H1 (cell line): Measurements from ENCODE around the gene BNC2. TPM values are rescaled to one million over a fixed set of nuclear protein-coding genes. Genes with fewer than 3 reads are reported as not detected.

ENCODE experiments used
- CTCF ChIA-PET: fragments of 300-600 bp; sonication (Branson Sonifier 250); formaldehyde crosslinking; loops from one replicate; lab custom pipeline; 2021; ENCODE audit not compliant: partially characterized antibody; lab: Charles Lee
- POLR2A ChIA-PET: fragments of 300-600 bp; sonication (Branson Sonifier 250); formaldehyde crosslinking; loops from one replicate; lab custom pipeline; 2021; ENCODE audit warnings: inconsistent platforms; ENCODE audit not compliant: partially characterized antibody; lab: Charles Lee
- DNase-seq, 2 experiments: peaks; one replicate each; pipeline versions ENCODE4 v3.0.0 to v3.0.0-alpha.2; 2010 to 2022; ENCODE audit warnings: low spot score in 2 of 2, low read depth in 1 of 2, mixed read lengths in 1 of 2
- FAIRE-seq: peaks from 2 replicates; lab custom pipeline; 2011; peaks lifted over from hg19 to GRCh38; lab: Jason Lieb, UNC
- H2AFZ ChIP-seq: 2 replicates; pipeline ENCODE4 v1.8.1; 2012; ENCODE audit warnings: low read length, inconsistent platforms
- H2AK5ac ChIP-seq: 2 replicates; pipeline ENCODE4 v1.6.1; 2013; ENCODE audit warnings: low read depth, low read length
- H2BK120ac ChIP-seq: replicated peaks from 2 replicates; pipeline ENCODE3; 2013; ENCODE audit warnings: low read depth, low read length, inconsistent platforms
- H2BK12ac ChIP-seq: 2 replicates; pipeline ENCODE4 v1.6.1; 2013; ENCODE audit warnings: low read depth, low read length
- H2BK15ac ChIP-seq: 2 replicates; pipeline ENCODE4 v1.6.1; 2013; ENCODE audit warnings: low read length
- H2BK20ac ChIP-seq: 2 replicates; pipeline ENCODE4 v1.6.1; 2013; ENCODE audit warnings: low read length
- H2BK5ac ChIP-seq: 2 replicates; pipeline ENCODE4 v1.6.1; 2013; ENCODE audit warnings: low read depth, low read length
- H3K14ac ChIP-seq: 2 replicates; pipeline ENCODE4 v1.6.1; 2013; ENCODE audit warnings: inconsistent platforms; ENCODE audit not compliant: insufficient read length
- H3K18ac ChIP-seq: 2 replicates; pipeline ENCODE4 v1.6.1; 2013; ENCODE audit warnings: low read length; ENCODE audit errors: extremely low read depth
- H3K23ac ChIP-seq: 2 replicates; pipeline ENCODE4 v1.6.1; 2013; ENCODE audit warnings: inconsistent platforms; ENCODE audit not compliant: insufficient read length
- H3K23me2 ChIP-seq: 2 replicates; pipeline ENCODE4 v1.6.1; 2013; ENCODE audit warnings: low read depth, low read length
- H3K27ac ChIP-seq: 2 replicates; pipeline ENCODE4 v1.6.1; 2011; ENCODE audit warnings: low read depth, low read length, inconsistent platforms
- H3K27me3 ChIP-seq, 4 experiments: replicated peaks in 1 of 4; 1 replicate in 1 of 4; 2 replicates in 3 of 4; pipeline versions ENCODE4 v1.6.1 to v1.8.1; 2011 to 2013; ENCODE audit warnings: low read length in 3 of 4, mild to moderate bottlenecking in 3 of 4, inconsistent platforms in 2 of 4, mixed read lengths in 2 of 4, moderate library complexity in 1 of 4; ENCODE audit not compliant: control insufficient read depth in 3 of 4, insufficient read depth in 3 of 4; ENCODE audit errors: extremely low read depth in 1 of 4
- H3K36me3 ChIP-seq, 4 experiments: 2 replicates each; pipeline versions ENCODE4 v1.6.1 to v1.8.1; 2011 to 2013; ENCODE audit warnings: mild to moderate bottlenecking in 4 of 4, low read length in 3 of 4, moderate library complexity in 2 of 4, control low read depth in 1 of 4, inconsistent platforms in 1 of 4; ENCODE audit not compliant: insufficient read depth in 4 of 4, control insufficient read depth in 2 of 4
- H3K4ac ChIP-seq: replicated peaks from 2 replicates; pipeline ENCODE3; 2013; ENCODE audit warnings: low read length, low read depth, mixed read lengths, inconsistent platforms; ENCODE audit not compliant: insufficient read length
- H3K4me1 ChIP-seq, 4 experiments: replicated peaks in 1 of 4; 1 replicate in 1 of 4; 2 replicates in 3 of 4; pipeline versions ENCODE4 v1.6.1 to v1.8.1; 2011 to 2013; ENCODE audit warnings: low read length in 3 of 4, inconsistent platforms in 2 of 4, mixed read lengths in 1 of 4; ENCODE audit not compliant: insufficient read depth in 4 of 4, control insufficient read depth in 3 of 4
- H3K4me2 ChIP-seq, 2 experiments: 2 replicates each; pipeline versions ENCODE4 v1.6.1 to v1.8.1; 2011 to 2013; ENCODE audit warnings: low read depth in 2 of 2, low read length in 2 of 2, control low read depth in 1 of 2, inconsistent platforms in 1 of 2, mild to moderate bottlenecking in 1 of 2; ENCODE audit not compliant: insufficient read depth in 1 of 2
- H3K4me3 ChIP-seq, 4 experiments: fragments of 200-600, 300-600 bp in 1 of 4; sonication (generic), shearing (Covaris generic), sonication (Bioruptor Twin) in 1 of 4; 2 replicates each; pipeline versions ENCODE4 v1.5.1 to v1.8.1; 2011 to 2016; ENCODE audit warnings: low read length in 4 of 4, low read depth in 3 of 4, control low read depth in 2 of 4, inconsistent platforms in 2 of 4, mild to moderate bottlenecking in 2 of 4, mixed read lengths in 1 of 4, moderate library complexity in 1 of 4; ENCODE audit not compliant: insufficient read depth in 2 of 4; ENCODE audit errors: extremely low read depth in 1 of 4
- H3K56ac ChIP-seq: replicated peaks from 2 replicates; pipeline ENCODE3; 2013; ENCODE audit warnings: low read depth, mild to moderate bottlenecking, mixed read lengths, low read length, inconsistent platforms; ENCODE audit not compliant: insufficient read length
- H3K79me1 ChIP-seq: 2 replicates; pipeline ENCODE4 v1.6.1; 2013; ENCODE audit warnings: low read depth, low read length, control low read depth
- H3K79me2 ChIP-seq, 2 experiments: 2 replicates each; pipeline versions ENCODE4 v1.6.1 to v1.8.1; 2012 to 2013; ENCODE audit warnings: low read length in 2 of 2, mild to moderate bottlenecking in 2 of 2, inconsistent platforms in 1 of 2; ENCODE audit not compliant: insufficient read depth in 2 of 2, control insufficient read depth in 1 of 2
- H3K9ac ChIP-seq, 4 experiments: replicated peaks in 1 of 4; 1 replicate in 1 of 4; 2 replicates in 3 of 4; pipeline versions ENCODE4 v1.6.1 to v1.8.1; 2011 to 2013; ENCODE audit warnings: low read depth in 3 of 4, low read length in 3 of 4, control low read depth in 2 of 4, mild to moderate bottlenecking in 2 of 4, moderate library complexity in 2 of 4, inconsistent platforms in 1 of 4; ENCODE audit errors: extremely low read depth in 1 of 4
- H3K9me3 ChIP-seq, 2 experiments: 2 replicates each; pipeline versions ENCODE4 v1.6.1 to v1.8.1; 2012 to 2013; ENCODE audit warnings: mild to moderate bottlenecking in 2 of 2, moderate library complexity in 2 of 2, control low read depth in 1 of 2, inconsistent platforms in 1 of 2, low read depth in 1 of 2, low read length in 1 of 2, mixed read lengths in 1 of 2; ENCODE audit not compliant: insufficient read depth in 2 of 2
- H4K20me1 ChIP-seq, 2 experiments: replicated peaks in 1 of 2; 2 replicates each; pipeline versions ENCODE3 to v1.8.1; 2011 to 2013; ENCODE audit warnings: inconsistent platforms in 2 of 2, low read length in 2 of 2, mild to moderate bottlenecking in 1 of 2; ENCODE audit not compliant: insufficient read depth in 2 of 2, control insufficient read depth in 1 of 2
- H4K5ac ChIP-seq: 2 replicates; pipeline ENCODE4 v1.6.1; 2013; ENCODE audit warnings: low read length, low read depth, mixed read lengths, inconsistent platforms; ENCODE audit not compliant: insufficient read length
- H4K8ac ChIP-seq: 2 replicates; pipeline ENCODE4 v1.8.0; 2013; ENCODE audit warnings: mild to moderate bottlenecking, moderate library complexity, low read length, inconsistent platforms; ENCODE audit not compliant: insufficient read depth; ENCODE audit errors: extremely low read depth
- H4K91ac ChIP-seq: replicated peaks from 2 replicates; pipeline ENCODE3; 2013; ENCODE audit warnings: low read length, mixed read lengths, inconsistent platforms; ENCODE audit not compliant: insufficient read length
- BRCA1 ChIP-seq: IDR thresholded peaks from 2 replicates; pipeline ENCODE4 v1.6.1; 2012; ENCODE audit warnings: low read depth, low read length, improper control_type of control experiment
- CREB1 ChIP-seq: IDR thresholded peaks from 2 replicates; pipeline ENCODE4 v1.6.1; 2012; ENCODE audit warnings: inconsistent platforms
- EGR1 ChIP-seq: IDR thresholded peaks from 2 replicates; pipeline ENCODE4 v1.6.1; 2011; ENCODE audit warnings: low read depth, low read length, borderline replicate concordance
- HDAC2 ChIP-seq, 2 experiments: fragments of 300-600 bp in 1 of 2; sonication (generic) in 1 of 2; IDR thresholded peaks; 2 replicates each; pipeline ENCODE4 v1.6.1; 2011 to 2012; ENCODE audit warnings: low read depth in 2 of 2, low read length in 2 of 2, mild to moderate bottlenecking in 2 of 2, moderate library complexity in 2 of 2, borderline replicate concordance in 1 of 2, inconsistent platforms in 1 of 2
- MAFK ChIP-seq: IDR thresholded peaks from 2 replicates; pipeline ENCODE4 v1.6.1; 2012; ENCODE audit warnings: low read depth, mild to moderate bottlenecking, improper control_type of control experiment, low read length
- POLR2A ChIP-seq, 2 experiments: IDR thresholded peaks; 1 replicate in 1 of 2; 2 replicates in 1 of 2; pipeline ENCODE4 v1.6.1; 2011; ENCODE audit warnings: low read depth in 2 of 2, low read length in 2 of 2, mild to moderate bottlenecking in 2 of 2; ENCODE audit errors: control extremely low read depth in 1 of 2
- RNF2 ChIP-seq: fragments of 200-900, 300-1000 bp; sonication (generic); IDR thresholded peaks from 2 replicates; pipeline ENCODE4 v1.7.1; 2016; ENCODE audit warnings: borderline replicate concordance, low read depth, mild to moderate bottlenecking, antibody characterized with exemption, low read length; ENCODE audit not compliant: poor library complexity, severe bottlenecking; ENCODE audit errors: missing control alignments
- SUZ12 ChIP-seq: fragments of 200-600 bp; sonication (generic); IDR thresholded peaks from 2 replicates; pipeline ENCODE4 v1.6.1; 2012; ENCODE audit warnings: mild to moderate bottlenecking, inconsistent platforms, low read length, moderate library complexity, mixed read lengths
- TEAD4 ChIP-seq: IDR thresholded peaks from 2 replicates; pipeline ENCODE4 v1.6.1; 2012; ENCODE audit warnings: low read depth, low read length, inconsistent platforms, mixed read lengths
- WGBS, 2 experiments: shearing (Covaris generic) in 1 of 2; methylation state at CpG; one replicate each; pipeline versions ENCODE4 v1.1.6 to v1.1.7; 2013 to 2015; ENCODE audit warnings: low lambda C conversion rate in 2 of 2, mixed read lengths in 2 of 2, inconsistent platforms in 1 of 2, low coverage in 1 of 2, missing lambda C conversion rate in 1 of 2; ENCODE audit not compliant: insufficient replicate concordance in 2 of 2, insufficient coverage in 1 of 2, insufficient read length in 1 of 2; ENCODE audit errors: extremely low coverage in 1 of 2, missing lambda C conversion rate in 1 of 2; 5-methylcytosine and 5-hydroxymethylcytosine counted together
- polyA plus RNA-seq, 7 experiments: library from polyadenylated mRNA; depleted of rRNA in 3 of 7; stranded (reverse) in 5 of 7; unstranded in 2 of 7; fragments of >200 nt in 5 of 7; fragments of 200-250 nt in 2 of 7; gene quantifications; 1 replicate in 5 of 7; 2 replicates in 1 of 7; 4 replicates in 1 of 7; pipeline versions ENCODE4 v1.2.1 to v1.2.3, GENCODE V29; 2011 to 2013; ENCODE audit warnings: missing spikeins in 2 of 7, mixed read lengths in 2 of 7
- total RNA-seq: library from RNA; stranded (reverse); fragmentation: NEBNext Ultra II Directional; extraction: Animal tissue kit (Norgen Biotek cat#: 25700); gene quantifications from 2 replicates; pipeline ENCODE4 v1.2.1, GENCODE V29; 2021
- TF ChIP-seq, protein P1 (sequence below): IDR thresholded peaks from 2 replicates; pipeline ENCODE4 v1.6.1; 2012; ENCODE audit warnings: inconsistent platforms

The BNC2 gene
- total and polyA plus RNA-seq, 2 of the 8 experiments (the other 6 are each of a cell fraction or from before 2014, with no cell fraction given) = 16.0 to 26.8 TPM

DNA sequence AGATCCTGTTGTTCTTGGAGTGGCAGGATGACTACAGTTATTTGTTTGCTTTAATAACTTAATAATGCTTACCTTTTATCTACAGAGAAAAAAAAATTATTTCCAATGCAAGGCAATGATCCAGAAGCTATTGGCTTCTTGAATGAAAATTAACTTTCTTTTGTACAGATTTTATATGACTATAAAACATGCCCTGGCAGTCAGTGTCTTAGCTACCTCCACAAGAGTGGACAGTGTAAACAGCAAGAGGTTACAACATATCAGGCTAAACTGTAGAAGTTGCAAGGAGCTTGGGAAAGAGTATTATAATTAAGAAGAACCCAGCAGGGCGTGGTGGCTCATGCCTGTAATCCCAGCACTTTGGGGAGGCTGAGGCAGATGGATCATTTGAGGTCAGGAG is 49.1 kb downstream of the BNC2 start:
- FAIRE-seq = no peak
- no peaks in the 10 kb centered on the region for H3K36me3 ChIP-seq
- H4K20me1 ChIP-seq = no peaks in the 10 kb centered on the region
- H2AFZ ChIP-seq = no peak overlapping the region
- no peak overlapping the region for H3K4me3 ChIP-seq
- no peak overlapping the region for H3K9ac ChIP-seq
- no peak overlapping the region for H3K4ac ChIP-seq
- no peak overlapping the region for H3K14ac ChIP-seq
- no peak overlapping the region for H2BK5ac ChIP-seq
- no peak overlapping the region for H3K18ac ChIP-seq
- no peaks in the 10 kb centered on the region for H3K79me1 ChIP-seq
- H2BK15ac ChIP-seq = no peak overlapping the region
- H3K4me1 ChIP-seq = peaks cover 7 to 18% (median 13%) of the 10 kb centered on the region in 4 experiments; a peak in 5 of 7 replicates
- no peak overlapping the region for H3K4me2 ChIP-seq
- no peak overlapping the region for H4K5ac ChIP-seq
- no peak overlapping the region for H2AK5ac ChIP-seq
- no peak for DNase-seq
- peaks cover 0 to 43% of the 10 kb centered on the region in 2 experiments; a peak in 2 of 4 replicates for H3K79me2 ChIP-seq
- ChIA-PET CTCF (interaction anchor here (0.6 kb wide), 2 partner anchors 146 to 706 kb away, joined by 3 read pairs; no protein-coding TSS in a partner anchor), POLR2A (interaction anchor here (1.2 kb wide), 1 partner anchor 10 kb away, joined by 3 read pairs; no protein-coding TSS in a partner anchor)
- no peak overlapping the region for H2BK120ac ChIP-seq
- H2BK20ac ChIP-seq = no peak overlapping the region
- no peaks in the 10 kb centered on the region for H3K27me3 ChIP-seq
- no peak overlapping the region for H3K27ac ChIP-seq
- no peaks in the 10 kb centered on the region for H3K23me2 ChIP-seq
- H3K56ac ChIP-seq = no peak overlapping the region
- H4K91ac ChIP-seq = no peak overlapping the region
- H3K9me3 ChIP-seq = no peaks in the 10 kb centered on the region
- 89% methylated on average over 1 of the region's 1 CpG; no CpG with 5 or more reads in 1 of the 2 experiments for WGBS, 2 experiments
- no peak overlapping the region for H2BK12ac ChIP-seq
- no peak overlapping the region for H4K8ac ChIP-seq
- no peak overlapping the region for H3K23ac ChIP-seq
- TF ChIP-seq CREB1 (no peak), SUZ12 (no peak), POLR2A (IDR thresholded peaks at IDR 0.05; ENCODE audit: control extremely low read depth in 1 of 2, low read depth in 2 of 2, low read length in 2 of 2) (no peak), EGR1 (no peak), RNF2 (no peak), TEAD4 (no peak), MAFK (no peak), HDAC2 (IDR thresholded peaks at IDR 0.05; ENCODE audit: borderline replicate concordance in 1 of 2, low read depth in 2 of 2, low read length in 2 of 2) (no peak), BRCA1 (no peak)
- TF ChIP-seq, protein P1, sequence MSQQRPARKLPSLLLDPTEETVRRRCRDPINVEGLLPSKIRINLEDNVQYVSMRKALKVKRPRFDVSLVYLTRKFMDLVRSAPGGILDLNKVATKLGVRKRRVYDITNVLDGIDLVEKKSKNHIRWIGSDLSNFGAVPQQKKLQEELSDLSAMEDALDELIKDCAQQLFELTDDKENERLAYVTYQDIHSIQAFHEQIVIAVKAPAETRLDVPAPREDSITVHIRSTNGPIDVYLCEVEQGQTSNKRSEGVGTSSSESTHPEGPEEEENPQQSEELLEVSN = no peak
